ENCODE measurements around the gene VPS11.

GRCh38 chr11:119118227-119118626, 50.6 kb downstream of the VPS11 start:
- TF ChIP-seq CTCF (conservative IDR thresholded peaks at IDR 0.05; ENCODE audit: low read length) (no peak), EZH2phosphoT487 (IDR thresholded peaks at IDR 0.05; ENCODE audit: borderline replicate concordance, low read depth, low read length) (no peak)

Measured in OCI-LY7 (cell line).